ENCODE data around the gene KCNN1. TPM values are rescaled to one million over a fixed set of nuclear protein-coding genes. Genes with fewer than 3 reads are reported as not detected.

Gene KCNN1
- total RNA-seq, 4 donors from 2014 or later = 0.22 to 3.1 TPM; not detected in 2

- intact Hi-C loops (cut with DNase I) = no loop called here
- H3K27ac ChIP-seq = peak overlapping the region; percentile 37 to 86 (median 78)
- peak; percentile 20 for DNase-seq
Measured at GRCh38 chr19:18044825-18045304, 78.0 kb downstream of the KCNN1 start.

GRCh38 chr19:18045307-18046050 lies 78.6 kb downstream of the KCNN1 start:
- TF ChIP-seq CTCF (IDR thresholded peaks at IDR 0.05) (no peak), POLR2A (IDR thresholded peaks at IDR 0.05) (peak in 1 of 4 donors; percentile 2)
- WGBS, 2 donors = 64 to 75% methylated on average over 7 of the region's 7 CpGs
- Histone ChIP-seq H3K4me3 (peak overlapping the region; percentile 8 to 60 (median 42)), H3K27me3 (no peaks in the 10 kb centered on the region), H3K36me3 (no peaks in the 10 kb centered on the region), H3K4me1 (peaks cover 7 to 46% (median 25%) of the 10 kb centered on the region in 3 donors), H3K27ac (peak overlapping the region; percentile 37 to 86 (median 78)), H3K9me3 (no peaks in the 10 kb centered on the region)
- no peak for DNase-seq
- intact Hi-C loops (cut with DNase I) = no loop called here

More at GRCh38 chr19:18044825-18045304, 78.0 kb downstream of the KCNN1 start:
- no peaks in the 10 kb centered on the region for H3K9me3 ChIP-seq
- H3K4me3 ChIP-seq = peak overlapping the region; percentile 8 to 60 (median 42)
- H3K27me3 ChIP-seq = no peaks in the 10 kb centered on the region
- TF ChIP-seq CTCF (IDR thresholded peaks at IDR 0.05) (no peak), POLR2A (IDR thresholded peaks at IDR 0.05) (peak in 1 of 4 donors; percentile 7)
- H3K4me1 ChIP-seq = peaks cover 7 to 40% (median 23%) of the 10 kb centered on the region in 3 donors
- WGBS, 2 donors = 7 to 17% methylated on average over 7 to 11 of the region's 12 CpGs
- no peaks in the 10 kb centered on the region for H3K36me3 ChIP-seq

GRCh38 chr19:18046059-18046718 lies 79.3 kb downstream of the KCNN1 start:
- no peak for TF ChIP-seq CTCF (IDR thresholded peaks at IDR 0.05)
- no peak for TF ChIP-seq POLR2A (IDR thresholded peaks at IDR 0.05)
- intact Hi-C loops (cut with DNase I) = no loop called here
- Histone ChIP-seq H3K4me3 (no peak overlapping the region), H3K9me3 (no peaks in the 10 kb centered on the region), H3K36me3 (no peaks in the 10 kb centered on the region), H3K4me1 (peaks cover 7 to 53% (median 28%) of the 10 kb centered on the region in 3 donors), H3K27ac (peak overlapping the region in 3 of 4 donors; percentile 76 to 79 (median 77)), H3K27me3 (peaks cover 0 to 4% (median 0%) of the 10 kb centered on the region in 4 donors)
- DNase-seq = no peak
- 37 to 51% methylated on average over 13 to 14 of the region's 14 CpGs for WGBS, 2 donors

- peaks cover 17 to 72% (median 39%) of the 10 kb centered on the region in 3 donors for H3K4me1 ChIP-seq
- no peak for DNase-seq
- peak overlapping the region; percentile 65 to 89 (median 80) for H3K27ac ChIP-seq
- no peaks in the 10 kb centered on the region for H3K9me3 ChIP-seq
- peaks cover 0 to 16% (median 2%) of the 10 kb centered on the region in 4 donors for H3K27me3 ChIP-seq
- no peak overlapping the region for H3K4me3 ChIP-seq
- H3K36me3 ChIP-seq = no peaks in the 10 kb centered on the region
- intact Hi-C loops (cut with DNase I) = no loop called here
- WGBS, 2 donors = 50 to 64% methylated on average over 8 to 9 of the region's 10 CpGs
- TF ChIP-seq CTCF (IDR thresholded peaks at IDR 0.05) (no peak), POLR2A (IDR thresholded peaks at IDR 0.05) (no peak)
Measured at GRCh38 chr19:18049385-18049784, 82.5 kb downstream of the KCNN1 start.

Small RNAs within 50 kb of the gene (small RNA-seq; reads per million reads assigned to genes)
- 0 reads per million in 4 donors for gene RNA5SP468

Other genes with a start within 250 kb of the KCNN1 start
- 10 to 100 TPM in 3 of 4 donors, 1 to 10 TPM in 1; 4.8 to 16.3 (median 11.4) TPM for gene MAP1S, start 247.6 kb upstream of the KCNN1 start, total RNA-seq
- gene FCHO1, start 215.6 kb upstream of the KCNN1 start, total RNA-seq = 1 to 10 TPM in 3 of 4 donors, under 1 TPM in 1; 0.76 to 3.5 (median 2.6) TPM
- gene B3GNT3, start 172.0 kb upstream of the KCNN1 start, total RNA-seq = 10 to 100 TPM; 11.6 to 23.5 (median 21.2) TPM
- not detected for gene INSL3, start 145.6 kb upstream of the KCNN1 start, total RNA-seq
- 1 to 10 TPM in 3 of 4 donors, under 1 TPM in 1; 0.87 to 6.5 (median 4.6) TPM for gene JAK3, start 119.1 kb upstream of the KCNN1 start, total RNA-seq
- gene RPL18A, start 107.2 kb upstream of the KCNN1 start, total RNA-seq = 1,000 to 10,000 TPM; 1,080 to 2,192 (median 1,622) TPM
- under 1 TPM in 2 of 4 donors, not detected in 2; 0.18 to 0.19 TPM for gene SLC5A5, start 95.2 kb upstream of the KCNN1 start, total RNA-seq
- gene CCDC124, start 34.1 kb upstream of the KCNN1 start, total RNA-seq = 10 to 100 TPM; 50.2 to 80.6 (median 54.5) TPM
- 10 to 100 TPM; 12.4 to 37.2 (median 15.4) TPM for gene ARRDC2, start 41.1 kb downstream of the KCNN1 start, total RNA-seq
- gene IL12RB1, start 119.8 kb downstream of the KCNN1 start, total RNA-seq = 1 to 10 TPM; 1.1 to 2.3 (median 1.9) TPM
- 1 to 10 TPM; 2.3 to 4.8 (median 4.1) TPM for gene MAST3, start 130.7 kb downstream of the KCNN1 start, total RNA-seq
- 10 to 100 TPM; 20.4 to 42.1 (median 29.1) TPM for gene PIK3R2, start 186.1 kb downstream of the KCNN1 start, total RNA-seq
- gene IFI30, start 206.7 kb downstream of the KCNN1 start, total RNA-seq = 10 to 100 TPM; 11.3 to 90.5 (median 25.7) TPM
- gene MPV17L2, start 226.1 kb downstream of the KCNN1 start, total RNA-seq = 10 to 100 TPM; 10.6 to 23.5 (median 14.0) TPM
- under 1 TPM in 3 of 4 donors, not detected in 1; 0.30 to 0.76 (median 0.44) TPM for gene RAB3A, start 236.9 kb downstream of the KCNN1 start, total RNA-seq

All from esophagus squamous epithelium (tissue), 5 donors.